Gastrocnemius medialis (tissue), 4 donors: ENCODE data around the gene IFNL4. TPM values are rescaled to one million over a fixed set of nuclear protein-coding genes. Genes with fewer than 3 reads are reported as not detected.

Experiments used
- ATAC-seq, 2 donors: fragments of 150-250 bp; one replicate each; pipeline ENCODE4 v1.9.1; 2016
- DNase-seq, 2 donors: peaks; one replicate each; pipeline ENCODE4 v3.0.0-alpha.2; 2019
- H3K27ac ChIP-seq, 4 donors: fragments of 200-600 bp; sonication (generic); 1 replicate in 1 of 4; 2 replicates in 3 of 4; pipeline ENCODE4 v1.5.1; 2016 to 2018; ENCODE audit warnings: mild to moderate bottlenecking in 2 of 4, moderate library complexity in 1 of 4
- H3K27me3 ChIP-seq, 3 donors: fragments of 200-600 bp; sonication (generic) in 2 of 3; 1 replicate in 1 of 3; 2 replicates in 2 of 3; pipeline versions ENCODE4 v1.5.1 to v1.6.0; 2016 to 2019; ENCODE audit warnings: mild to moderate bottlenecking in 1 of 3, moderate library complexity in 1 of 3
- H3K36me3 ChIP-seq, 2 donors: fragments of 200-600 bp; sonication (generic) in 1 of 2; one replicate each; pipeline ENCODE4 v1.5.1; 2017 to 2018
- H3K4me1 ChIP-seq, 2 donors: fragments of 200-600 bp; sonication (generic) in 1 of 2; one replicate each; pipeline ENCODE4 v1.5.1; 2016 to 2017; ENCODE audit warnings: mild to moderate bottlenecking in 2 of 2
- H3K4me3 ChIP-seq, 4 donors: fragments of 200-600 bp; sonication (generic) in 3 of 4; 1 replicate in 1 of 4; 2 replicates in 3 of 4; pipeline ENCODE4 v1.5.1; 2016 to 2019; ENCODE audit warnings: mild to moderate bottlenecking in 2 of 4
- H3K9me3 ChIP-seq, 3 donors: fragments of 200-600 bp; sonication (generic) in 2 of 3; 1 replicate in 1 of 3; 2 replicates in 2 of 3; pipeline ENCODE4 v1.5.1; 2016 to 2019
- POLR2A ChIP-seq, 2 donors: fragments of 450-650 bp; IDR thresholded peaks; one replicate each; pipeline ENCODE4 v1.6.1; 2017; ENCODE audit warnings: antibody characterized with exemption in 2 of 2, mild to moderate bottlenecking in 2 of 2, moderate library complexity in 2 of 2
- in situ Hi-C, 4 donors: fragments of 200-750 bp; cut with MboI; loops; one replicate each; pipeline versions ENCODE4 v1.15.0 to v1.8.0; 2017; ENCODE audit warnings: low sequenced_read_pairs in 4 of 4
- intact Hi-C: fragments of 100-400 bp; cut with DNase I; formaldehyde crosslinking; loops from one replicate; pipeline ENCODE4 v1.15.1; 2023; ENCODE audit warnings: low total_unique reads
- total RNA-seq, 4 donors: library from RNA; depleted of rRNA; stranded (reverse); fragments of >200 nt; gene quantifications; one replicate each; pipeline versions ENCODE4 v1.1.0 to v1.2.3, GENCODE V29; 2016
- TF ChIP-seq, protein P1 (sequence below), 5 experiments: fragments of 450-650 bp in 3 of 5; fragments of 200-600 bp in 2 of 5; sonication (generic) in 2 of 5; IDR thresholded peaks in 4 of 5; conservative IDR thresholded peaks in 1 of 5; 1 replicate in 4 of 5; 2 replicates in 1 of 5; pipeline ENCODE4 v1.5.1; 2016 to 2019; ENCODE audit warnings: antibody characterized with exemption in 5 of 5, mild to moderate bottlenecking in 3 of 5, moderate library complexity in 3 of 5

IFNL4 gene
- total RNA-seq, 4 donors from 2014 or later = not detected

DNA sequence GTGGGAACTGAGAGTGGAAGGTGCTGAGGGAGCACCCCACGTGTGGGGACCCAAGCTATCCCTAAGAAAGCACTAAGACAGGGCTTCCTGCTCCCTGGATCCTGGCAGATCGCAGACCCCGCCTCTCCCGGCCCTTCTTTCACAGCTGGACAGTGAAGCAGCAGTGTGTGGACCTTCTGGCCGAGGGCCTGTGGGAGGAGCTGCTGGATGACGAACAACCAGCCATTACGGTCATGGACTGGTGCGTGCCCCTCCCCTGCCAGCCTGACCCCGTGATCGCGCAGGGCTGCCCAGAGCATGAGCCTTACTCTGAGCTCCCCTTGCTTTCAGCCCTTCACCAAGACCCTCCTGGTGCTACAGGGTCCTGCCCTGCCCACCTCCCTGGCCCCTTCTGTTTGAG lies 49.6 kb downstream of the IFNL4 start:
- no peaks in the 10 kb centered on the region for H3K9me3 ChIP-seq
- intact Hi-C loops = no loop called here
- in situ Hi-C loops = no loop called here
- H3K27ac ChIP-seq = no peak overlapping the region
- no peak overlapping the region for H3K4me3 ChIP-seq
- no peaks in the 10 kb centered on the region for H3K36me3 ChIP-seq
- ATAC-seq = no peak
- no peak for DNase-seq
- no peaks in the 10 kb centered on the region for H3K4me1 ChIP-seq
- H3K27me3 ChIP-seq = peaks cover 69 to 88% (median 86%) of the 10 kb centered on the region in 3 donors
- no peak for TF ChIP-seq POLR2A (IDR thresholded peaks at IDR 0.05)
- TF ChIP-seq, protein P1, sequence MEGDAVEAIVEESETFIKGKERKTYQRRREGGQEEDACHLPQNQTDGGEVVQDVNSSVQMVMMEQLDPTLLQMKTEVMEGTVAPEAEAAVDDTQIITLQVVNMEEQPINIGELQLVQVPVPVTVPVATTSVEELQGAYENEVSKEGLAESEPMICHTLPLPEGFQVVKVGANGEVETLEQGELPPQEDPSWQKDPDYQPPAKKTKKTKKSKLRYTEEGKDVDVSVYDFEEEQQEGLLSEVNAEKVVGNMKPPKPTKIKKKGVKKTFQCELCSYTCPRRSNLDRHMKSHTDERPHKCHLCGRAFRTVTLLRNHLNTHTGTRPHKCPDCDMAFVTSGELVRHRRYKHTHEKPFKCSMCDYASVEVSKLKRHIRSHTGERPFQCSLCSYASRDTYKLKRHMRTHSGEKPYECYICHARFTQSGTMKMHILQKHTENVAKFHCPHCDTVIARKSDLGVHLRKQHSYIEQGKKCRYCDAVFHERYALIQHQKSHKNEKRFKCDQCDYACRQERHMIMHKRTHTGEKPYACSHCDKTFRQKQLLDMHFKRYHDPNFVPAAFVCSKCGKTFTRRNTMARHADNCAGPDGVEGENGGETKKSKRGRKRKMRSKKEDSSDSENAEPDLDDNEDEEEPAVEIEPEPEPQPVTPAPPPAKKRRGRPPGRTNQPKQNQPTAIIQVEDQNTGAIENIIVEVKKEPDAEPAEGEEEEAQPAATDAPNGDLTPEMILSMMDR (IDR thresholded peaks at IDR 0.05 in 4 of 5, conservative IDR thresholded peaks at IDR 0.05 in 1 of 5) = no peak

DNA sequence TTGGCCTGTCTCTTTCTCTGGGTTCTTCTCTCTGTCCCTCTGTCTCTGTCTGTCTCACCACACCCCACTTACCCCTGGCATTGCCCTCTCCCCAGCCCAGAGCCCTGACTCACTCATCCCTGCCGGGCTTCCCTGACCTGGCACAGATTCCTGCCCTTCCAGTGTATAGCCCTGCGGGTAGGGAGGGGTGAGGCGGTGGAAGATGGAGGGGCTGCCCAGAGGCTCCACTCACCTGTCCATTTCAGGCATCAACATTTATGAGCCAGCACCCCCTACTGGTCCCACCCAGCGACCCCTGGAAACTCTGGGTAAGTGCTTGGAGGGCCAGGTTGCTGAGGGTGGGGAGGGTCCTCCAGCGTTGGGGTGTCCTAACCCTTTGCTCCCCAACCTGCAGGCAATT lies 50.8 kb downstream of the IFNL4 start:
- Histone ChIP-seq H3K27me3 (peaks cover 59 to 82% (median 73%) of the 10 kb centered on the region in 3 donors), H3K9me3 (no peaks in the 10 kb centered on the region), H3K4me1 (no peaks in the 10 kb centered on the region), H3K36me3 (no peaks in the 10 kb centered on the region), H3K27ac (no peak overlapping the region), H3K4me3 (no peak overlapping the region)
- DNase-seq (no peak), ATAC-seq (no peak)
- TF ChIP-seq, protein P1 (IDR thresholded peaks at IDR 0.05 in 4 of 5, conservative IDR thresholded peaks at IDR 0.05 in 1 of 5) = no peak
- no peak for TF ChIP-seq POLR2A (IDR thresholded peaks at IDR 0.05)
- intact Hi-C loops = no loop called here
- in situ Hi-C loops = no loop called here

- H3K27ac ChIP-seq = no peak within 1 kb of the TSS
- no peaks in the 10 kb centered on the region for H3K36me3 ChIP-seq
- peaks cover 53 to 74% (median 65%) of the 10 kb centered on the region in 3 donors for H3K27me3 ChIP-seq
- in situ Hi-C loops = no loop called here
- no peaks in the 10 kb centered on the region for H3K4me1 ChIP-seq
- intact Hi-C loops = no loop called here
- no peak within 1 kb of the TSS for H3K4me3 ChIP-seq
- DNase-seq = no peak
- no peak for ATAC-seq
- H3K9me3 ChIP-seq = no peaks in the 10 kb centered on the region
- TF ChIP-seq POLR2A (IDR thresholded peaks at IDR 0.05) = no peak
- TF ChIP-seq, protein P1 (IDR thresholded peaks at IDR 0.05 in 4 of 5, conservative IDR thresholded peaks at IDR 0.05 in 1 of 5) = no peak
These were observed 51.6 kb downstream of the IFNL4 start, which contains the start of gene NCCRP1 for GRCh38 chr19:39196860-39197562. Gene NCCRP1, plus strand, starts transcription at chr19:39196964. Its CDS starts 19 bp downstream, at chr19:39196983.

GRCh38 chr19:39196320-39196719 lies 52.3 kb downstream of the IFNL4 start:
- DNase-seq (no peak), ATAC-seq (no peak)
- TF ChIP-seq, protein P1 (IDR thresholded peaks at IDR 0.05 in 4 of 5, conservative IDR thresholded peaks at IDR 0.05 in 1 of 5) = no peak
- TF ChIP-seq POLR2A (IDR thresholded peaks at IDR 0.05) = no peak
- H3K27me3 ChIP-seq = peaks cover 47 to 67% (median 60%) of the 10 kb centered on the region in 3 donors
- intact Hi-C loops (no loop called here), in situ Hi-C loops (no loop called here)
- no peaks in the 10 kb centered on the region for H3K36me3 ChIP-seq
- no peaks in the 10 kb centered on the region for H3K4me1 ChIP-seq
- no peaks in the 10 kb centered on the region for H3K9me3 ChIP-seq
- H3K4me3 ChIP-seq = no peak overlapping the region
- no peak overlapping the region for H3K27ac ChIP-seq

Other genes starting within 250 kb of the IFNL4 start
- 1 to 10 TPM in 1 of 4 donors, under 1 TPM in 2, not detected in 1; 0.20 to 1.2 (median 0.52) TPM for gene FBXO27, start 216.3 kb downstream of the IFNL4 start, total RNA-seq
- gene ACP7, start 164.5 kb downstream of the IFNL4 start, total RNA-seq = not detected
- 10 to 100 TPM in 1 of 4 donors, 1 to 10 TPM in 3; 4.7 to 11.7 (median 8.3) TPM for gene PAK4, start 123.1 kb downstream of the IFNL4 start, total RNA-seq
- gene NCCRP1, start 51.9 kb downstream of the IFNL4 start, total RNA-seq = not detected
- gene SYCN, start 44.6 kb downstream of the IFNL4 start, total RNA-seq = not detected
- not detected for gene IFNL3, start 3.9 kb downstream of the IFNL4 start, total RNA-seq
- not detected for gene IFNL2, start 19.5 kb upstream of the IFNL4 start, total RNA-seq
- gene IFNL1, start 47.6 kb upstream of the IFNL4 start, total RNA-seq = not detected
- gene LRFN1, start 72.0 kb upstream of the IFNL4 start, total RNA-seq = under 1 TPM in 1 of 4 donors, not detected in 3; 0.26 TPM
- gene GMFG, start 87.2 kb upstream of the IFNL4 start, total RNA-seq = 1 to 10 TPM; 2.3 to 5.4 (median 3.7) TPM
- gene SAMD4B, start 93.6 kb upstream of the IFNL4 start, total RNA-seq = 10 to 100 TPM; 30.9 to 63.7 (median 59.2) TPM
- 10 to 100 TPM; 48.1 to 65.3 (median 50.2) TPM for gene PAF1, start 142.2 kb upstream of the IFNL4 start, total RNA-seq
- gene MED29, start 142.5 kb upstream of the IFNL4 start, total RNA-seq = 10 to 100 TPM; 25.5 to 48.1 (median 37.7) TPM
- gene ZFP36, start 158.0 kb upstream of the IFNL4 start, total RNA-seq = 100 to 1,000 TPM in 2 of 4 donors, 10 to 100 TPM in 2; 72.2 to 202 (median 132) TPM
- gene PLEKHG2, start 163.8 kb upstream of the IFNL4 start, total RNA-seq = 1 to 10 TPM; 1.3 to 3.6 (median 3.3) TPM
- 1,000 to 10,000 TPM; 1,066 to 1,636 (median 1,467) TPM for gene RPS16, start 187.1 kb upstream of the IFNL4 start, total RNA-seq
- 100 to 1,000 TPM in 2 of 4 donors, 10 to 100 TPM in 2; 60.7 to 148 (median 108) TPM for gene SUPT5H, start 196.7 kb upstream of the IFNL4 start, total RNA-seq
- gene TIMM50, start 232.0 kb upstream of the IFNL4 start, total RNA-seq = 10 to 100 TPM; 66.9 to 97.6 (median 85.6) TPM